ENCODE measurements around the gene GALNTL6.

DNA sequence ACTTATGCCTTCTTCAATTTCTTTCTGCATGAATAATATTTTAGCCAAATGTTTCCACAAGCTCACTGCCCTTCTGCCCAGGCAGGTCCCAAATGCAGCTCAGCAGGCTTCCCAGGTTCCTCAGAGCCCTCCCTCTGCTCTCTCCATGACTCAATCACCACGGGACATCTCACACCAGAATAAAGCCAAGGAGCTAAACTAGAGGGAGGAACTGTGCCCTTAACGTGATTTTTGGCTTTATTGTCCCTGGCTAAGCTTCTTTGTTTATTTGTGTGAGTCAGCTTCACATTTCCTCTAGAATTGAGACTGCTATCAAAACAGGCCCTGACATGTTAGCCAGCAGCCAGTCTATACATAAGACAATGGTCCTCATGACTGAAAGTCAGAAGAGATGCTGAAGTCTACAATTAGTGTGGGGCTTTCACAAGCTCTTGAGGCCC is 1169.0 kb downstream of the GALNTL6 start:
- TF ChIP-seq POLR2A (IDR thresholded peaks at IDR 0.05; ENCODE audit: low read depth, low read length) (no peak), MYC (IDR thresholded peaks at IDR 0.05; ENCODE audit: low read depth, low read length) (no peak)
- TF ChIP-seq, protein P1, sequence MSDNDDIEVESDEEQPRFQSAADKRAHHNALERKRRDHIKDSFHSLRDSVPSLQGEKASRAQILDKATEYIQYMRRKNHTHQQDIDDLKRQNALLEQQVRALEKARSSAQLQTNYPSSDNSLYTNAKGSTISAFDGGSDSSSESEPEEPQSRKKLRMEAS (IDR thresholded peaks at IDR 0.05; ENCODE audit: insufficient read depth, insufficient read length), result no peak

Data from endothelial cell of umbilical vein (primary cell).